ENCODE measurements around the gene TNNI3K. TPM values are rescaled to one million over a fixed set of nuclear protein-coding genes. Genes with fewer than 3 reads are reported as not detected.

Gene TNNI3K
- total RNA-seq, 1 donor from 2014 or later = 1.1 TPM

DNA sequence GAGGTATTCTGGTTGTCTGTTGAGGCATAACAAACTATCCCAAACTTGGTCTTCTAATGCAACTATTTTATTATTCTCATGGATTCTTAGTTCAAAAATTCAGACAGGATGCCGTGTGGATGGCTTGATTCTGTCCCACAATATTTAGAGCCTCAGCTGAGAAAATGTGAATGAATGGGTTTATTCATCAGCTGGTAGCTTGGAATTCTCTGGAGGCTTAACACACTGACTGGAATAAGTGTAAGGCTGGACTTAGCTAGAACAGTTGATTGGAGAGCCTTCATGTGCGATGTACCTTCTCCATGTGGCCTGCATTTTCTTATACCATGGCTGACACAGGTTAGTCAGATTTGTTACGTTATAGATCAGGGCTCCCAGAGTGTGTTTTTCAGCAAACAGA, 30.8 kb downstream of the TNNI3K start:
- no peak for DNase-seq
- Histone ChIP-seq H3K36me3 (no peaks in the 10 kb centered on the region), H3K27me3 (ENCODE audit: low read depth) (no peaks in the 10 kb centered on the region), H3K9me3 (no peaks in the 10 kb centered on the region), H3K4me1 (no peaks in the 10 kb centered on the region), H3K4me3 (no peak overlapping the region), H3K27ac (no peak overlapping the region)
- TF ChIP-seq, protein P1, sequence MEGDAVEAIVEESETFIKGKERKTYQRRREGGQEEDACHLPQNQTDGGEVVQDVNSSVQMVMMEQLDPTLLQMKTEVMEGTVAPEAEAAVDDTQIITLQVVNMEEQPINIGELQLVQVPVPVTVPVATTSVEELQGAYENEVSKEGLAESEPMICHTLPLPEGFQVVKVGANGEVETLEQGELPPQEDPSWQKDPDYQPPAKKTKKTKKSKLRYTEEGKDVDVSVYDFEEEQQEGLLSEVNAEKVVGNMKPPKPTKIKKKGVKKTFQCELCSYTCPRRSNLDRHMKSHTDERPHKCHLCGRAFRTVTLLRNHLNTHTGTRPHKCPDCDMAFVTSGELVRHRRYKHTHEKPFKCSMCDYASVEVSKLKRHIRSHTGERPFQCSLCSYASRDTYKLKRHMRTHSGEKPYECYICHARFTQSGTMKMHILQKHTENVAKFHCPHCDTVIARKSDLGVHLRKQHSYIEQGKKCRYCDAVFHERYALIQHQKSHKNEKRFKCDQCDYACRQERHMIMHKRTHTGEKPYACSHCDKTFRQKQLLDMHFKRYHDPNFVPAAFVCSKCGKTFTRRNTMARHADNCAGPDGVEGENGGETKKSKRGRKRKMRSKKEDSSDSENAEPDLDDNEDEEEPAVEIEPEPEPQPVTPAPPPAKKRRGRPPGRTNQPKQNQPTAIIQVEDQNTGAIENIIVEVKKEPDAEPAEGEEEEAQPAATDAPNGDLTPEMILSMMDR (IDR thresholded peaks at IDR 0.05) = no peak
- no peak for ATAC-seq
- intact Hi-C loops (cut with DNase I) = no loop called here

DNA sequence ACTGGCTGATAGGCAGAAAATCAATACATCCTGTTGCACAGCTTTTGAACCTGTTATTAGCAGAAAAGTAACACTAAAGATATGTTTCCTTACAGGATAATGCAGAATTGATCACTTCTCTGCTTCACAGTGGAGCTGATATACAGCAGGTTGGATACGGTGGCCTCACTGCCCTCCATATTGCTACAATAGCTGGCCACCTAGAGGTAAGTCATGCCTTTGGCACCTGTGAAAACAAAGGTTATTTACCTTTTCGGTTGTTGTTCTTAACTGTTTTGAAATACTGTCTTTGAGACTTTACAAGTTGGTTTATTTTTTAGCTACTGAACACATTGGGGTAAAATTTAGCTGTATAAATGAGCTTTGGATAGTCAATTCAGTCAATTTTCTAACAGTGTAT, 36.3 kb downstream of the TNNI3K start:
- DNase-seq (no peak), ATAC-seq (no peak)
- Histone ChIP-seq H3K27ac (no peak overlapping the region), H3K4me1 (no peaks in the 10 kb centered on the region), H3K36me3 (no peaks in the 10 kb centered on the region), H3K9me3 (no peaks in the 10 kb centered on the region), H3K4me3 (no peak overlapping the region), H3K27me3 (ENCODE audit: low read depth) (no peaks in the 10 kb centered on the region)
- TF ChIP-seq, protein P1 (IDR thresholded peaks at IDR 0.05) = no peak
- intact Hi-C loops (cut with DNase I) = no loop called here

DNA sequence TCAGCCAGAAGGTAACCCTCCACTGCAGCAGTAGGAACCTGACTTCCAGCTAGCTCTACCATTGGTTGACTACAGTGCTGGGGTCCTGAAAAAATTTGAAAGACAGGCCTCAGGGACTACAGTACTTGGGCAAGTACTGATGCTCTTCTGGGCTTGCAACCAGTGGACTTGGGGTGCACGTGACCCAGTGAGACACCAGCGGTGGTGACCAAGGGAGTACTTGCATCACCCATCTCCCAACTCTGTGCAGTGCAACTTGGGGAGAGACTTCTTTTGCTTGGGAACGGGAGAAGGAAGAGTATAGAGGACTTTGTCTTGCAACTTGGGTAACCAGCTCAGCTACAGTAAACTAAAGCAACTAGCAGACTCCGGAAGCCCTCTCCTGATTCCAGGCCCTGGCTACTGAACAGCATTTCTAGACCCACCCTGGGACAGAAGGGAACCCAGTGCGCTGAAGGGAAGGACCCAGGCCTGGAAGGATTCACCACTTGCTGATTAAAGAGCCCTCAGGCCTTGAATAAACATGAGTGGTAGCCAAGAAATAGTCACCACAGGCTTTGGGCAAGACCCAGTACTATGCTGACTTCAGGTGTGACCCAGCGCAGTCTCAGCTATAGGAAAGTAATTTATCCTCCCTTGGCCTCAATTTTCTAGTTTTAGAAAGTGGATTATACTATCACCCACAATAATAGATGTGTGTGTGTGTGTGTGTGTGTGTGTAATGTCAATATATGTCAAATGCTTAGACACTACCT, 45.6 kb downstream of the TNNI3K start:
- ATAC-seq (no peak), DNase-seq (no peak)
- intact Hi-C loops (cut with DNase I) = no loop called here
- Histone ChIP-seq H3K4me3 (no peak overlapping the region), H3K9me3 (no peaks in the 10 kb centered on the region), H3K4me1 (no peaks in the 10 kb centered on the region), H3K36me3 (no peaks in the 10 kb centered on the region), H3K27ac (no peak overlapping the region), H3K27me3 (ENCODE audit: low read depth) (no peaks in the 10 kb centered on the region)
- TF ChIP-seq, protein P1 (IDR thresholded peaks at IDR 0.05) = no peak

DNA sequence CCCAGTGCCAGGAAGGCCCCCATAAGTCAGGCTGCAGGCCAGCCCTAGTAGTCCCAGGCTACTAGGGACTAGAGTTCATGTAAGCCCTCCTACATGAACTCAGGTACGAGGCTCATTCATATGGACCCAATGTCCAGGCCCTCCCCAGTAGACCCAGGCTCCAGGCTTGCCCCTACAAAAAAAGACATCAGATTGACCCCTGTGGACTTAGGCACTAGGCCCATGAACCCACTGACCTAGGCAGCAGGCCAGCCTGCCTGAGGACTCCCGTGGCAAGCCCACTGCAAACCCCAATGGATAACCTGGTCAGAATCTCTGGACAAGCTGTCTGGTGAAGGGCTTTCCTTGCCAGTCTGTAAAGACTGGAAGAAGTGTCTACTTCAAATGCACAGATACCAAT, 51.2 kb downstream of the TNNI3K start:
- DNase-seq = no peak
- no peak overlapping the region for H3K27ac ChIP-seq
- no peak for ATAC-seq
- no peaks in the 10 kb centered on the region for H3K27me3 ChIP-seq (ENCODE audit: low read depth)
- intact Hi-C loops (cut with DNase I) = no loop called here
- H3K4me3 ChIP-seq = no peak overlapping the region
- no peaks in the 10 kb centered on the region for H3K9me3 ChIP-seq
- no peaks in the 10 kb centered on the region for H3K36me3 ChIP-seq
- no peaks in the 10 kb centered on the region for H3K4me1 ChIP-seq
- TF ChIP-seq, protein P1 (IDR thresholded peaks at IDR 0.05) = no peak

DNA sequence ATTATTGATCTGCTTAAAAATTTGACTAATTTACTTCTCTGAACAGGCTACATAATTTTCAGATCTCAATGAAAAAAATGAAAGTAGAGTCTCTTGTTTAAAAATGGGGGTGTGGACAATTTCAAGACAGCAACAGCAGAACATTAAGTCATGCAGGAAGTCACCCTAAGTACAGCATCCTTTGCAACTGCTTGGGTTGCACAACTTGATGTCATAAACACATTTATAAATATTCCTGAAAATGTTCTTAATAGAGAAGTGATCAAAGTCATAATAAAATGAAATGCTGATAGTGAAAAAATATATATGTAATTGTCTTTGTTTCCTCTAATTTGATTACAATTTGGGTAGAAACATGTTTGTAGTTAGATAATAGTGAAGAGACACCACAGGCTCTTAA, 79.3 kb downstream of the TNNI3K start:
- ATAC-seq = no peak
- Histone ChIP-seq H3K9me3 (no peaks in the 10 kb centered on the region), H3K4me3 (no peak overlapping the region), H3K27me3 (ENCODE audit: low read depth) (no peaks in the 10 kb centered on the region), H3K4me1 (no peaks in the 10 kb centered on the region), H3K27ac (no peak overlapping the region), H3K36me3 (no peaks in the 10 kb centered on the region)
- intact Hi-C loops (cut with DNase I) = no loop called here
- TF ChIP-seq, protein P1 (IDR thresholded peaks at IDR 0.05) = no peak
- DNase-seq = no peak
